NCI-H345 treated with DMSO at 0.1 percent for 48 hours (cell line): Measurements from ENCODE around the gene PHF20.
"Not testable (repeated sequence)": the region's sequence is repeated elsewhere in the genome, so short reads cannot be mapped to it uniquely, and the experiment has no call there.

Experiments
- DNase-seq: peaks from one replicate; lab custom pipeline; 2025; ENCODE audit not compliant: unreplicated experiment; lab: John Stamatoyannopoulos, UW

PHF20 gene

DNA sequence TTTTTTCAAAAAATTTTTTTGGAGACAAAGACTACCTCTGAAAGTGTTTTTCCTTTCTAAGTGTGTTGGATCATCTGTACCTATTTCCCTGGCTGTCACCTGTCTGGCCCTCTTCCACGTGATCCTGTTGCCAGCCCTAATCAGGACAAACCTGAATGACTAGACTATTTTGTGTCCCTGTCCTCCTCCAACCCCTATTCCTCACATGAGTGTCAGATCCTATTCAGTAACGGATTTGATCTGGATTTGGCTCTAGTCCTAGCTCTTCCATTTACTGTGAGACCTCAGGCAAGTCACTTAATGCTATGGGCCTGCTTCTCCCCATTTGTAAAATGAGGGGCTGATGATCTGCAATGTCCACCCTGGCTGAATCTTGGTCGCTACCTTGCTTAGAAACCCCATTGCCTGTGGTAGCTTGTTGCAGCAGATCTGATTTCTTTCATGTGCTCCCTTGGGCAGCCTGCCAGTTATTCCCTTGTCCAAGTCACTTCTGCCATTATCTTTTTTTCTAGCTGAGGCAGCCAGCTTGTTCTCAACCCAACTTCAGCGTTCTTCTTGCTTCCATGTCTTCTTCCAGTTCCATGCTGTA lies 4.8 kb downstream of the PHF20 start:
- peak; percentile 23 for DNase-seq

DNA sequence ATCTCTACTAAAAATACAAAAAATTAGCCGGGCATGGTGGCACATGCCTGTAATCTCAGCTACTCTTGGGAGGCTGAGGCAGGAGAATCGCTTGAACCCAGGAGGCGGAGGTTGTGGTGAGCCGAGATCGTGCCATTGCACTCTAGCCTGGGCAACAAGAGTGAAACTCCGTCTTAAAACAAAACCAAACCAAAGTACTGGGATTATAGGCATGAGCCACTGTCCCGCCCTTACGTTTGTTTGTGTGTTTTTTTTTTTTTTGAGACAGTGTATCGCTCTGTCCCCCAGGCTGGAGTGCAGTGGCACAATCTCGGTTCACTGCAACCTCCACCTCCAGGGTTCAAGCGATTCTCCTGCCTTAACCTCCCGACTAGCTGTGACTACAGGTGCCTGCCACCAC lies 12.0 kb downstream of the PHF20 start:
- DNase-seq = not testable (repeated sequence)

DNA sequence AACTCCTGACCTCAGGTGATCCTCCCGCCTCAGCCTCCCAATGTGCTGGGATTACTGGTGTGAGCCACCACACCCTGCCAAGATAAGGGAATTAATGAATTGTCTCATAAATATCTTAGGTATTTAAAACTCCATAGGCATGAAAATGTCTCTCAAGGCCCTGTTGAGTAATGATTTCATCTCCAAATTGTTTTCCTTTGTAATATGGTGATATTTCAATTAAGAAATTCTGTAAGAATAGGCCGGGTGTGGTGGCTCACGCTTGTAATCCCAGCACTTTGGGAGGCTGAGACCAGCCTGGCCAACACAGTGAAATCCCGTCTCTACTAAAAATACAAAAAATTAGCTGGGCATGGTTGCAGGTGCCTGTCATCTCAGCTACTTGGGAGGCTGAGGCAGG lies 13.7 kb downstream of the PHF20 start:
- not testable (repeated sequence) for DNase-seq

DNA sequence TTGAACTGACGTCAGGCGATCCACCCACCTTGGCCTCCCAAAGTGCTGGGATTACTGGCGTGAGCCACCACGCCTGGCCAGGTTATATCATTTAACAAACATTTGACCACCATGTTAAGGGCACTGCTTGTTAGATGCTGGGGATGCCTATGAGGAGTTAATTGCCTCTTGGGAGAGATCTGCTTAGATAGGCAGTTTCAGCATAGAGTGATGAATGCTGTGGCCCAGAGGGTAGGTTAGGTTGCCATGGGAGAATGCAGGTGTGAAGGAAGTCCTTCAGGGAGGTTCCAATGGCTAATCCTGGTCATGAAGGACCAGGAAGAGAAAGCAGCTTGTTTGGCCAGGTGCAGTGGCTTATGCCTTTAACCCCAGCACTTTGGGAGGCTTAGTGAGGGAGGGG lies 17.0 kb downstream of the PHF20 start:
- no peak for DNase-seq

DNA sequence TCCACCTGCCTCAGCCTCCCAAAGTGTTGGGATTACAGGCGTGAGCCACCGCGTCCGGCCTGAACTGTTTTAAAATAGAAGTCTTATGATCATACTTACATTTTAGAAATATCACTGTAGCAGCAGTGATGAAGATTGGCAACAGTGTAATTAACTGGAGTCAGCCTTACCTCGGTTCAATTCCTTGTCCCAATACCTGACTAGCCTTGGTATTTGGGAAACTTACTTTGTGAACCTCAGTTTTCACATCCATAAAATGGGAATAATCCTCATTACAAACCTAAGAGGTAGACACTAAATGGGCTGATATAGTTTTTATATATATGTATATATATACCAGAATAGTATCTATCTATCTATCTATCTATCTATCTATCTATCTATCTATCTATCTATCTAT lies 19.3 kb downstream of the PHF20 start:
- DNase-seq = no peak

DNA sequence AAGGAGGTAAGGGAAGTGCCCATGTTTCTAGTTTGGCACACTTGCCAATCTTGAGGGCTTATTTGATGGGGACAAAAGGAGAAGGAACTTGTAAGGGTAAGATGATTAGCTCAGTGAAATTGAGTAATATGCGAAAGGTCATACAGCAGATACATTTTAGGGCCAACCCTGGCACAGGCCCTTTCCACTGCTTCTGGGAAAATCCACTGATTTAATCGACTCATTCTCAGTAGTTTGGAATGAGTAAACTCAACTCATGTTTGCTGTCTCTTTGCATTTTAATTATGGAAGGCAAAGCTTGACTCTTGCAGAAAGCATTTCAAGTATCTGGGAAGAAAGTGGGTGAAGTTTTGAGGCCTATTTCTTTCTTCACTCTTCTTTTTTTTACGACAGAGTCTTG lies 20.0 kb downstream of the PHF20 start:
- no peak for DNase-seq

DNA sequence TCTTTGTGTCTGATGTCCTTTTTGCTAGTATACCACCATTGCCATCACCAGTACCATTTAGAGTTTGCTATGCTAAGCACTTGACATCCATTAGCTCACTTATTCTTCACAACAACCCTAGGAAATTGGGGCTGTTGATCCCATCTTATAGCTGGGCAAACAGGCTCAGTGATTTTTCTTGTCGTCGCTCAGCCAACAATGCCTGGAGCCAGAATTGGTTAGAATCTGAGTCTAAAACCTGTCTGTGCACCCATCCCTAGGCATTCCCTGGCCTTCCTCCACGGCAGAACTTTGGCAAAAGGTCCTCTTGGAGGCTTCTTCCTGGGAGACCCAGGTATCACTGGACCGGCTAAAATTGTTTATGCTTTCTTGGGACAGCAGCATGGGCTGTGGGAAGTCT lies 20.9 kb downstream of the PHF20 start:
- DNase-seq = no peak

DNA sequence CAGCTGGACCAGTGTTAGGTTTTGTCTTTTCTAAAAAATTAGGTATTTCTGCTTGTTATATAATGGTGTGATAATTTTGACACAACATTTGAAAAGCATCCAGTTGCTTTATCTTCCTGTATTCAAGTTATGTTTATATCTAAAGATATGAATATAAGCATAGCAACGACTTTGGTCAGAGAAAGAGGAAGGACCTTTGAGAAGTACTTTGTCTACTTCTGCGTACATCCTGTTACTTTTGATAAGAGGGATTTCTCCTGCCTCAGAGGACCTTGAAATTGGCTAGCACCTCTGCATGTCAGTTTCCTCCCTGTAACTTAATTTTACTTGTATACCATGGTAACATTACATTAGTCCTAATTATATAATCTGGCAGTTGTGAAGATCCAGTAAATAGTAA lies 24.8 kb downstream of the PHF20 start:
- no peak for DNase-seq

DNA sequence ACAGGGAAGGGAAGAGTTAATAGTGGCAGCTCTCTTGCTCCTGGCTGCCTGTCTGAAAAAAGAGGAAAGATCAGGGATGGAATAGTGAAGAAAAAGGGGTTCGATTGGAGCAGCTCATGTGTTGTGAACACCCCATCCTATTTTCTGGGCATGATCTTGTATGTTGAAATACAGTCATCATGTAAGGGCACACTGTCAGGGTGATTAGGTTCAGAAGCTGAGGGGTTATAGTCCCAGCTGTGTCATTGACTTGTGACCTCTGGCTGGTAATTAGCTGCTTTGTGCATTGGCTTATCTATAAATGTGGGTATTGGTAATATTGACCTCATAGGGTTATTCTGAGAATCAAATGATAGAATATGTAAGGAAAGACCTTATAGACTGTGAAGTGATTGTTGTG lies 30.1 kb downstream of the PHF20 start:
- no peak for DNase-seq

DNA sequence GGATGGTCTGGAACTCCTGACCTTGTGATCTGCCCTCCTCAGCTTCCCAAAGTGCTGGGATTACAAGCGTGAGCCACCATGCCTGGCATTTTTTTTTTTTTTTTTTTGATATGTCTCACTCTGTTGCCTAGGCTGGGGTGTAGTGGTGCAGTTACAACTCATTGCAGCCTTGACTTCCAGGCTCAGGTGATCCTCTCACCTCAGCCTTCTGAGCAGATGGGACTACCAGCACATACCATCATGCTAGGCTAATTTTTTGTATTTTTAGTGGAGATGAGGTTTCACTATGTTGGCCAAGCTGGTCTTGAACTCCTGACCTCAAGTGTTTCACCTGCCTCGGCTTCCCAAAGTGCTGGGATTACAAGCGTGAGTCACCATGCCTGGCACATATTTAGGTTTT lies 34.3 kb downstream of the PHF20 start:
- DNase-seq = no peak

DNA sequence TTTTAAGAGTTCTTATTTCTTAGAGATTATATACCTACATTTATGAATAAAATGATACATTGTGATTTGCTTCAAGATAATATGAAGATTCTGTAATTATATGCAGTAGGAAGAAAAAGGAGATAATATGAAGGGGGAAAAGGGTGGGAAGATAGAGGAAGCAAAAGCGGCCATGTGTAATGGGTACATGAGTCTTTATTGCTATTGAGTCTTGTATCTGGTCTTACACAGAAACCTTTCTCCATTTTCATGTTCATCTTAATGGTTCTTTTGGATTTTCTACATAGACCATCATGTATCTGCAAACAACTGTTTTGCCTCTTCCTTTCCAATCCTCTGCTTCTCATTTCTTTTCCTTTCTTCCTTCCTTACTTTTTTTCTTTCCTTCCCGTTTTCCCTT lies 36.1 kb downstream of the PHF20 start:
- no peak for DNase-seq

DNA sequence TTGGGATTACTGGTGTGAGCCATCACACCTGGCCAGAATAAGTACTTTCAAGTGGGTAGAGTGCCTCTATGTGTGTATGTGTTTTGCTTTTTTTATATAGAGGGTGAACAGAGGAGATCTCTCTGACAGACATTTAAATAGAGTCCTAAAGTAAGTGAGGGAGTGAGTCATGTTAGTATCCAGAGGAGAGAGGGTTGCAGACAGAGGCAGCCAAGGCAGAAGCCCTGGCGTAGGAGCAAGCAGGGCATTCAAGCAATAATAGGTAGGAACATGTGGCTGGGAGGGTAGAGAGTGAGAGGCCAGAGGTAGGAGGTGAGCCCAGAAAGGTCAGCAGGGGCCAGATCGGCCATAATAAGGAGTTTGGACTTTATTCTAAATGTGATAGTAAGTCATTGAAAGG lies 48.9 kb downstream of the PHF20 start:
- no peak for DNase-seq

DNA sequence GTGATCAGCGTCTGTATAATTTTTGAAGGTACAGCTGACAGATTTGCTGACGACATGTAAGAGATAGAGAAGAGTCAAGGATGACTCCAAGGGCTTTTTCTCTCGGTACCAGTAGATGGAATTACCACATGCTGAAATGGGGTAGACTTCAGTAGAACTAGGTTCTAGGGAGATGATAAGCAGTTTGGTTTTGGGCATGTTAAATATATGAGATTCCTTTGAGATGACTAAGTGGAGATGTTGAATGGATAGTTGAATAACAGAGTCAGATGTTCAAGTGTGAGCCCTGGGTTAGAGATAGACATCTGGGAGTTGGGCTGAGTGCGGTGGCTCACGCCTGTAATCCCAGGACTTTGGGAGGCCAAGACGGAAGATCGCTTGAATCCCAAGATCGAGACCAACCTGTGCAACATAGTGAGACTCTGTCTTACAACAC lies 50.0 kb downstream of the PHF20 start:
- no peak for DNase-seq

DNA sequence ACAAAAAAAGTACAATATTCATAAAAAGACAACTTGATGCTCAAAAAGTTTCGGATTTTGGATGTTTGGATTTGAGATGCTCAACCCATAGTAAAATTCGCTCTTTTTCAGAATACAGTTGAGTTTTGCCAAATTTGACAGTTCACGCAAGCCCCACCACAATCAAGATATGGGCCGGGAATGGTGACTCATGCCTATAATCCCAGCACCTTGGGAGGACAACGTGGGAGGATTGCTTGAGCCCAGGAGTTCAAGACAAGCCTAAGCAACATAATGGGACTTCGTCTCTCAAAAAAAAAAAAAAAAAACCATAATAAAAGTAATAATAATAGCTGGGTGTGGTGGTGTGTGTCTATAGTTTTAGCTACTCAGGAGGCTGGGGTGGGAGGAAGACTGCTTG lies 51.3 kb downstream of the PHF20 start:
- no peak for DNase-seq

DNA sequence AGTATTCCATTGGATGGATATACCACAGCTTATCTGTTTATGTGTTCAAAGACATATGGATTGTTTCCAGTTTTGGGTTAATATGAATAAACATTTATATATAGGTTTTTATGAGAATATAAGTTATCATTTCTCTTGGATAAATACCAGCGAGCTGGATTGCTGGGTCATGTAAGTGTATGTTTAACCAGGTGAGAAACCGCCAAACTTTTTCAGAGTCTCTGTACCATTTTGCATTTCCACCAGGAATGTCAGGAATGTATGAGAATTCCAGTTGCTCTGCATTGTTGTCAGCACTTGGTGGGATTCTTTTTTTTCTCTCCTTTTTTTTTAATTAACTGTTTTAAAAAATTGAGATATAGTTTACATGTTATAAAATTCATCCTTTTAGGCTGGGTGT lies 52.1 kb downstream of the PHF20 start:
- DNase-seq = no peak

DNA sequence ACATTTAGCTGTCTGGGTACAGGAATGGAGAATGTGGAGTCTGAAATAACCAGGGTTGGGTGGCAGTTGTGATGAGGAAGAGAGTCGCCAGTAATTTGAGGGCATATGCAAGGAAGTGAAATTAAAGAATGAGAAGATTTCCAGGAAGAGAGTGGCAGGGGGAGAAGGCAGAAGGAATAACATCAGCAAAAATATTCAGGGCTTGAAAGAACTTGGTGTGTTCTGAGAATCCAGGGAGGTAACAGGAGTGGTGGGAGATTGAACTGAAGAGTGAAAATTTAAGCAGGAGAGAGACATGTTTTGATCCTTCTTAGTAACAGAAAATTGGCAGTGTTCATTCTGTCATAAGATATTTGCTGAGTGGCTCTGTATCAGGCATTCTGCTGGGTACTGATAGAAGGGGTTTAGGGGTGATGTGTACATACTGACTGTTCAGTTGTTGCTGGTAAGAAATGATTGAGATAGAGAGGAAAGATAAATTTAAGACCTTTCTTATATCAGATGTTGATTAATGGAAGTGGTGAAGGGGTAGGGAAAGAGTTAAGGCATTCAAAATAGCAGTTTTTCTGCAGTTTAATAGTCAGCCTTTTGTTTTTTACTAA lies 54.7 kb downstream of the PHF20 start:
- DNase-seq = no peak

DNA sequence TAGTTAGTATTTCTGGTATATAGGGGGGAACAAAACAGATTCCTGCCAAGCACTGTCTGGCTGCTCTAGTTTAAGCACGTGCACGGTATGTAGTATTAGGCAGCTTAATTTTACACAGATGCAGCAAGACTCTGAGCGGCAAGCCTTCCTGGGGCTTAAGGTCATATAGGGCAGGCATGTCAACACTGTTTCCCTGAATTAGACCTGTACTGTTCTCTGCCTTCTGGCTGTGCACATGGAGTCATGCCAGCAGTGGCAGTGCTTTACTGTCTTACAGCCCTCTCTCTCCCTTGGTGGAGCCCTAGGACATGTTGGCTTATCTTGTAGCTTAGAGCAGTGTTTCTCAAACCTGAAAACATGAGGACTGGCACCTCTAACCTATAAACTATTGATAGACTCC lies 56.6 kb downstream of the PHF20 start:
- DNase-seq = no peak

DNA sequence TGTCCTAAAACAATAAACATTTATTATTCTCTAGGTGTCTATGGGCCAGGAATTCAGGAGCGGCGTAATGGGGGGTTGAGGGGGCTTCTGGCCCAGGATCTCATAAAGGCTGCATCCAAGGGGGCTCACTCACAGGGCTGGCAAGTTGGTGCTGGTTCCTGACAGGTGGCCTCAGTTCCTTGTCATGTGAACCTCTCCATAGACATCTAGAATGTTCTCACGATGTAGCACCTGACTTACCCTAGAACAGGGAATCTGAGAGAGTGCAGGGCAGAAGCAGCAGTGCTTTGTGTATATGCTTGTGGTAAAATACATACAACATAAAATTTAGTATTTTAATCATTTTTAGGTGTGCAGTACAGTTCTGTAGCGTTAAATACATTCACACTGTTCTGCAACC lies 57.1 kb downstream of the PHF20 start:
- DNase-seq = no peak

DNA sequence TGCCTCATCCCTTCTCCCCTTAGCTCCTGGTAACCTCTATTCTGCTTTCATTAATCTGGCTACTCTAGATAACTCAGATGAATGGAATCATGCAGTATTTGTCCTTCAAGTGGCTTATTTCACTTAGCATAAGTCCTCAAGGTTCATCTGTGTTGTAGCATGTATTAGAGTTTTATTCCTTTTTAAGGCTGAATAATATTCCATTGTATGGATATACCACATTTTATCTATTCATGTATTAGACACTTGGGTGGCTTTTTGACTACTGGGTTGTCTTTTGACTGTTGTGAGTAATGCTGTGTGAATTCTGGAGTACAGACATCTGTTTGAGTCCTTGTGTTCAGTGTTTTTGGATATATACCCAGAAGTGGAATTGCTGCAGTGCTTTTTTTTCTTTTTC lies 58.4 kb downstream of the PHF20 start:
- no peak for DNase-seq

DNA sequence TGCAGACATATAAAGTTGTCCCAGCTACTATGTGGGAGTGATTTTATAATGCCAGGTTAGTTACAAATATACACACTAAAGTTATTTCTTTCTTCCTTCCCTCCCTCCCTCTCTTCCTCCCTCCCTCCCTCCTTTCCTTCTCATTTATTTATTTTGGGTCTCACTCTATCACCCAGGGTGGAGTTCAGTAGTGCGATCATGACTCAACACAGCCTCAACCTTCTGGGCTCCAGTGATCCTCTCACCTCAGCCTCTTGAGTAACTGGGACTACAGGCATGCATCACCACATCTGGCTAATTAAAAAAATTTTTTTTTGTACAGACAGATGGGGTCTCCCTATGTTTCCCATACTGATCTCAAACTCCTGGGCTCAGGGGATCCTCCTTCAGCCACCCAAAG lies 59.2 kb downstream of the PHF20 start:
- DNase-seq = no peak

DNA sequence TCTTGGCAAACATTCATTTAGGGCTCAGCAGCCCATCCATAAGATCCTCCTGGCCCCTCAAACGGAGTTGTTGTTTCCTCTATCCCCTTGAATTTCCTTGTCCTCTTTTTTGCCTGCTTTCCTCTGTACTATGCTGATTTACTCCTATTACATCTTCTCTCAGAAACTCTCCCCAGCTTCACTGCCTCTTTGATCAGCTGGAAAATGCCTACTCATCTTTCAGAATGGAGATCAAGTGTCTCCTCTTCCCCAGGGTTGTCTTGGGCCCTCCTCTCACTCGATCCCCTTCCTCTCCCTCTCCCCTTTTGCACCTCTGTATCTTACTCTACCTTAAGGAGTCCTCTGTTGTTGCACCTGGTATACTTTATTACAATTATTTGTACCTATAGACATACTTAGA lies 60.2 kb downstream of the PHF20 start:
- no peak for DNase-seq

DNA sequence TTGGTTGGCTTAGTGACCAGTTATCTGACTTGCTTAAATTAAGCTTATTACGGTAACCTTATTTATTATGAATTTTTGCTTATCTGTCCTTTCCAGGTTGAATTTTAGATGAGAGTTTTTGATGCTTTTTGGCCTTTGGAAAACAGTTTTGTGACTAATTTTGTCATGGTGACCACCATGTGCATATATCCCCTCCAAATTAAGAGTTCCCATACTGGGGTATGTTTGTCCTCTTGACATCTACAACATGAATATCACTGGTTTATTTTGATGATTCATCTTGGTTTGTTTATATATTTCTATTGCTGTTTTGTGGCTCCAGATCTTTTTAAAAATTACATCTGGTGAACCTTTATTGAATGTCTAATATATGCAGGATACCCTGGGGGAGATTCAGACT lies 61.4 kb downstream of the PHF20 start:
- no peak for DNase-seq

DNA sequence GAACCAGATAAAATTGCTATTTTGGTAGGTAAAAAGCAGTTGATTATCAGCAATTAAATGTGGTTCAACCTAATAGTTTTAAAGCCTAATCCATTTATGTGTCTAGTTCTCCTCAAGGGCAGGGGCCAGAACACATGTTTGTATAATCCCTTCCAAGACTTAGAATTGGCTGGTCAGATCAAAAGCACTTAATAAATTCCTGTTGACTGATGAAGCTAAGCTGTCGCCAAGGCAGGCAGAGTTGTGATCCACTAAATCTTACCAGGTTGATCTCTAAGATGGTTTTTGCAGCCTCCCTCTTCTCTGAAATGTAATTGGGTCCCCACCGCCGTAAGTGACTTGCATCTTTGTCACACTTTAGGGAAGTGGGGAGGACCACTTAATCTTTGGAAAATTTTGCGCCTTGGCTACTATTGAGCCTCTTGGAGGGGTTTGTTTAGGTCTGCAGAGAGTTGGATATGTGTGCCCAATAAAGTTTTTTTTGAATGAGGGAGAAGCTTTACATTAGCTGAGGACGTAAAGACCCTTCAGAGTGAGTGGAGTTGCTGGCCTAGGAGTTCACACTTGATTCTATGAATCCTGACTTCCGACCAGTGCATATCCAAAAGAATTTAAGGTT lies 65.9 kb downstream of the PHF20 start:
- DNase-seq = no peak
